HL-60/S4 treated with retinoic acid at 250 ng/mL for 4 days and 3 days (cell line): ENCODE measurements around the gene FAM117B.

Experiments
- in situ Hi-C: fragments of 300-500 bp; cut with MboI; formaldehyde crosslinking; loops from 2 replicates; pipeline ENCODE4 v1.7.0; 2022; ENCODE audit warnings: low sequenced_read_pairs

Gene FAM117B

DNA sequence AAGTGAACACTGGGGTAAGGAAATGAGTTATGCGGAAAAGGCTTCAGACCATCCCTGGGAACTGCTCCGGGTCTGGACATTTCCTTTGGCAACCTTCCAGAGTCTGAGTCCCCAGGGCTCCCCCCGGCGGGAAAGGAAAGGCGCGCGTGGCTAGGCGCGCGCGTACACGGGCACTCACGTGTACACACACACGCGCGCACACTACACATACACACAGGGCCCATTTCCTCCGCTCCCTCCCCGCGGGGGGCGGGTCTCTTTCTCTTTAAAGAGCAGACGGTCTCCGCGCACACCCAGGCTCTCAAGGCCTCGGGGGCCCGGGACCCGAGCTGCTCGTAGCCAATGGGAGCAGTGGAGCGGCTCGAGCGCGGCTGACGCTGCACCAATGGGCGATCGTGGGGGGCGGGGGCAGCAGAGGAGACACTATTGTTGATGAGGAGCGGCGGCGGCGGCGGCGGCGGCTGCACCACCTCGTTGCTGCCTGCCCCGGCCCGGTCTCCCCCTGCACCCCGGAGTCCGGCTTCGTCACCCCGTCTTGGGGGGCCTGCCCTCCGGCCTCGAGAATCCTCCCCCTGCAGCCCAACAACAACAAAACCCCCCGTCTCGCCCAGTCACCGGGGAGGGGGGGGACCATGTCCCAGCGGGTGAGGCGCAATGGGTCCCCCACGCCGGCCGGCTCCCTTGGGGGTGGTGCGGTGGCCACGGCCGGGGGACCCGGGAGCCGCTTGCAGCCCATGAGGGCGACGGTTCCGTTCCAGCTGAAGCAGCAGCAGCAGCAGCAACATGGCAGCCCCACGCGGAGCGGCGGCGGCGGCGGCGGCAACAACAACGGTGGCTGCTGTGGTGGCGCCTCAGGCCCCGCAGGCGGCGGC, at the start of gene FAM117B:
Gene FAM117B, plus strand, starts transcription at position 414 of the 872 bp plus-strand sequence. Its CDS starts 219 bp downstream, at position 633.
- in situ Hi-C loops: no loop called here

DNA sequence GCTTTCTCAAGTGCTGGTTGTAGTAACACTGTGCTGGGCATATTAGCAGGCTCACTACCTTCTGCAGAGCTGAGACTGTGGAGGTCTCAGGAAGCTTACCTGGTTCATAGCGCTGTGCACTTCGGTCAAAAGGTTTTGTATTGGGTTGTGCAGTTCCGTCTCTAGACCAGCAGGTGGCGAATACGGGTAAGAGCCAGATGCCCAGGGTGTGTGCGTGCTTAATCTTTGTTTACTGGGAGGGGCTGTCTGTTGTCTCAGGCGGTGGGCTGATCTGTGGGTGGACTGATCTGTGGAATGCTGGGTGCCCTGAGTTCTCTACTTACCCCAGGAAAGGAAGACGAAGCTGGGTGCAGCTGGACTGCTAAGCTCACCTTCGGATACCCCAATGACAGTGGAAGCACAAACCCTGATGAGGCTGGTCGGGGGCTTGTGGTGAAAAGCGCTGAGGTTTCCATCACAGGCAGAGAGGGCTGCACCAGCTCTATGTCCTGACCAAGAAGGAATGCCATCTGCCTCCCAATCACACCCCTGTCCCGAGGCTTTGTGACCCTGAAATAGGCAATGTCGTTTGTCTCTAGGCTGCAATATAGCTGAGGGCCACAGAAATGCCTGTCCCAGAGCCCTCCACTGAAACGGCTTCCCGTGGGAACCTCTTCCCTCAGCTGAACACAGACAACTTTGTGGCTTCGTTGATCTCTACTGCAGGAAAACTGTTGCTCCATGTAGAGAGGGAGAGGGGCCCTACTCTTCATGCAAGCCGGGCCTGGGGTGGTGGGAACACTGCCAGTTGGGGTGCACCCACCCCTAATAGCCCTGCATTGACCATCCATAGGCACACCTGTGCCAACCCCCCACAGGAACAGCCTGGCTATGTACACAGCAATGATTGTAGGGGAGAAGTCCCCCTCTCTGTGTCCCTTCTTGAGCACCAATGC, 45.9 kb upstream of the FAM117B start:
- in situ Hi-C loops: loop anchor here (25.0 kb wide), 2 partner anchors 873 to 1223 kb away; no protein-coding TSS in a partner anchor

DNA sequence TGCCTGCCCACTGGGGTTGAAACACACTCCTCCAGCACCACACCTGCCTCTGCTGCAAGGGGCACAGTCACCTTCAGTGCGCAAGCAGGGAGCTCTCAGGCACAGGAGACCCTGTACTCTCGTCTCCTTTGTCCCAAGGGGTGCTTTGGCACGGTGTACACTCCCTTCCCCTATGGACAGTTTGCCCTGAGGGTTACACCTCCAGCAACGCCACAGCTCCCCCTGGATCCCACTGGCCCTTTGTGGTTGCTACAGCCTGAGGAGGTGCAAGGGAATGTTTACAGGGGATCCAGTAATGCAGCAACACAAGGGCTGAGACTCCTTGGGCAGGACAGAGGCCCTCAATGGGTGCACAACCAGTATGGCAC, 45.2 kb upstream of the FAM117B start:
- in situ Hi-C loops: loop anchor here (25.0 kb wide), 2 partner anchors 873 to 1223 kb away; no protein-coding TSS in a partner anchor

DNA sequence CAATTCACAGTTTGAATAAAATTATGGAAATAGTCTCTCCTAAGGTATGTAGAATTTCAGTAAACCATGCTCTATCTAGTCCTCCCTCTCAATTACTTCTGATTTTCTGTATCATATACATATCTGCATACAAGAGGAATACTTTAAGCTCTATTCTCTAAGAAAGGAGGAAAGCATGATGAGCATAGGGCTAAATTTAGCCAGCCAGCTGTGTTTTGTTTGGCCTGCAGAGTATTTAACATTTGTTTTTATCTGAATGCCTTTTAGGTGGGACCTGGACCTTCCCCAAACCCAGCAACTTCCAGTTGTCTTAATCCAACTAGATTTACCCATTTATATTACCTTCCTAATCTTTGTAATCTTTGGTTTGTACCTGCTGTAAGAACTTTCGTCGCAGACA, 42.2 kb upstream of the FAM117B start:
- in situ Hi-C loops: loop anchor here (25.0 kb wide), 2 partner anchors 870 to 1220 kb away; no protein-coding TSS in a partner anchor

DNA sequence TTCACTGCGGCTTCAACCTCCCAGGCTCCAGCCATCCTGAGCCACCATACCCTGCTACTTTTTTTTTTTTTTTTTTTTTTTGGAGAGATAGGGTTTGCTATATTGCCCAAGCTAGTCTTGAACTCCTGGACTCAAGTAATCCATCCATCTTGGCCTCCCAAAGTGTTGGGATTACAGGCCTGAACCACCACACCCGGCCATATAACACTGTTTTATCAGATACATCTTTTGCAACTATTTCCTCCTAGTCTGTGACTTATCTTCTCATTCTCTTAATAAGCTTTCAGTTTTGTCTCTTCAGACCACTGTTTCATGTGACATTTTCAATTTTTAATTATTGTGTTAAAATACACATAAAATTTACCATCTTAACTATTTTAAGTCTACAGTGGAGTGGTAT, 35.7 kb upstream of the FAM117B start:
- in situ Hi-C loops: loop anchor here (25.0 kb wide), 2 partner anchors 863 to 1213 kb away; no protein-coding TSS in a partner anchor

DNA sequence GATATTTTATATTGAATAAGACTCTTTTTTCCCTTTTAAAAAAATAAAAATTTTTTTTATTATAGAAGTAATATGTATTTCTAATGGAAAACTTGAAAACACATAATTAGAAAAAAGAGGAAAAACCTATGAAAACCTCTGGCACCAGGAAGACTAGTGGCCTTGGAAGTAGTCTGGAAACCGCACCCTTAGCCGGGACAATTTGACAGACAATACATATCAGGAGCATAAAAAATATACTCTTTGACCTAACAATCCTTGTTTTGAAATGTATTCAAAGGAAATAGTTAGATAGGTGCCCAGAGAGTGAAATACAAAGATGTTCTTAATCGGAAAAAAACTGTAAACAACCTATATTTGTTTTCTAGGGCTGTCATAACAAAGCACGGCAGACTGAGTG, 34.9 kb upstream of the FAM117B start:
- in situ Hi-C loops: loop anchor here (25.0 kb wide), 2 partner anchors 862 to 1212 kb away; no protein-coding TSS in a partner anchor

DNA sequence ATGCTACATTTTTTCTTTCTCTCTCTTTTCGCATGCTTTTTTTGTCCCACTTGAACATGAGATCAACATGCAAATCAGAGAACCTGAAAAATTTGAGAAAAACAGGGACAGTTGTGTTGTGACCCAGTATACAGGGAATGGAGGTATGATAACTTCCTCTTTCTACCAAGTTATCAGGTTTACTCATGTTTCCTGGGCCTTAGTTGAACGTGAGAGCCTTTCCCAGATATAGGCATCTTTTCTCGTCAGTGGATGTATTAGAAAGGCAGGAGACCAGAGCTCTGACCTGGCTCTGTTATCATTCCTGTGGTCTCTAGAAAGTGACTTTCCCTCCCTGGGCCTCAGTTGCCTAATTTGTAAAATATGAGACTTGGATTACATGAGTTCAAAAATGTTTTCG, 30.1 kb upstream of the FAM117B start:
- in situ Hi-C loops: no loop called here

DNA sequence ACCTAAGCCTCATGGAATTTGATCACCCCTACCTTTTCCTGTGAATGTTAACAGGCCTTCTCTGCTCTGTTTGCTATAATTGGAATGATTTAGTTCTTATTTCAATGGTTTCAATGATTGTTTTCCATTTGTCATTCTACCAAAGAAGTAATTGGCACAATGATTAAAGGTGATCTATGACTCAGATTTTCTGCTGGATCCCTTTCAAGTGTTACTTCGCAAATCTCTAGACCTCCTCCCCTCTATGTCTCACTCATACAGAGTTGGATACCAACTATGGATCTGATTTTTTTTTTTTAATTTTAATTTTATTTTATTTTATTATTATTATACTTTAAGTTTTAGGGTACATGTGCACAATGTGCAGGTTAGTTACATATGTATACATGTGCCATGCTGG, 29.6 kb upstream of the FAM117B start:
- in situ Hi-C loops: no loop called here

DNA sequence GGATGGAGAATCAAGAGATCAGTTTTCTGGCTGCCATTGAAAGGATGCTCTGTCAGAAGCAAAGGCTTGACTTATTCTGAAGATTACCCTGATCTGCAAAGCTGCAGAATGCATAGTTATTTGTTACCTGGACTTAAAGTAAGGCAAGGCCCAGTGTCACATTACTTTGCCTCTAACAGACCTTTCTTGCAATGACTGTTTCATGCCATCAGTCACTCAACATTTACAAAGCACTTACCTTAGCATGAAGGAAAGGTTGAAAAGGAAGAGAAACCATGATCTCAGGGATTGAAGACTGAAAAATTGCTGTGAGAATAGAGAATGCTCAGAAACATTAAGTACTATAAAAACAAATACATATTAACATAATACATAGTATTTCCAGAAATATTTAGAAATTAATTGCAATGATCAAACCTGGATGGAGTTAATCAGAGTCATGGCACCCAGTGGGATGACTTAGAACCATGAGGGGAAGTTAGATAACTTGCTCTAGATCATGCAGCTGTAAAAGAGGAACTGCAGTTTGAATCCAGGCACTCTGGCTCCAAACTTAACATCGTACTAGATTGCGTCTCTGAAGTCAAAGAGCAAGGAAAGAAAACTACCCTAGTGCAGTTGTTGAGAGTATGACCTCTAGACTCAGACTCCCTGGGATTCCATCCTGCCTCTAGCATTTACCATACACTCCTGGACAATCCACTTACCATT, 26.5 kb upstream of the FAM117B start:
- in situ Hi-C loops: no loop called here

DNA sequence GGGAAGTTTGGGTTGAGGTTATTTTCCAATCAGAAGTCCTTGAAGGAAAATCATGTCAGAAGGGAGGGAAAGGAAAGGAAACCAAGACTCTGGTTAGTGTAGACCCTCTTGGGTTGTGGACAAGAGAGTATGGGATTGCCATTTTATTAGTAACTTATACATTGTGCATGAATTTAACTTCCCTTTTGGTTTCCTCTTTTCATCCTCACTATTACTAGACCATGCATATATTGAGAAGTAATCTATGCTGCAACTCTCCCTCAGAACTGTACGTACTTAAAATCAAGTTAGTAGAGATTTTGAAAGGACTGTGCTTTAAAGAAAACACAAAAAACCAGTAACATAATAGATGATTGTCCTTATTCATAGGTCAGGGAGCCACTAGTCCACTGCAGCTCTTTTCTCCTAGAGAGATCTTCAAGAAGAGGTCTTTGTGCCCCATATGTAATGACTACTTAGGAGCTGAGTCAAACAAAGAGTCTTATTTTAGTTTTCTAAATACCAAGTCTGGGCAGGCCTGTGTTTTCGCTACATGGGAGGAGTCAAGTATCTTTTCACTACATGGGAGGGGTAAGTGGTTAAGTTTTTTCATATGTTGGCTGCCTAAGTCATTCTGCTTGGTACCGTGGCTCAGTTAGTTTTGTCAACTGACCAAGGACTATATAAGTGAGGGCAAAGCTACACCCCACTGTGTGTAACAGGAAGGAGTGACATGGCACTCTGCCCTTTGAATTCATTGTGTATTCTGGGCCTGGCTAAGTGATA, 25.2 kb upstream of the FAM117B start:
- in situ Hi-C loops: no loop called here

DNA sequence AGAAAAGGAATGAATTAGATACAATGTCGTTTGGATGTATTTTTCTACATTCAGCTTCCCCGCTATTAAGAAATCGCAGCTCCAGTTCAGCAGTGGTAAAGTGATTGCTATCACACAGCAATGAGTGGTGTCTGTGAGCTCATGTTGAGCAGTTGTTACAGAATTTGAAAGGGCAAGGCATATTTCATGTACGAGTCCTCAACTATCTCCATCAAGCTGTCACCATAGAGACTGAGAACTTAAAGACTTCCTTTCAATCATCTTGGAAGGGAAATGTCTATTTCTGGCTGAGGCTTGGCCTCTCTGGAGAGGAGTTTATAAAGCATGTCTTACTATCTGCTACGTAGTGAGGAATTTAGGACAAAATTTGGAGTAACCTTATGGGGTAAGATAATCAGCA, 24.4 kb upstream of the FAM117B start:
- in situ Hi-C loops: no loop called here

DNA sequence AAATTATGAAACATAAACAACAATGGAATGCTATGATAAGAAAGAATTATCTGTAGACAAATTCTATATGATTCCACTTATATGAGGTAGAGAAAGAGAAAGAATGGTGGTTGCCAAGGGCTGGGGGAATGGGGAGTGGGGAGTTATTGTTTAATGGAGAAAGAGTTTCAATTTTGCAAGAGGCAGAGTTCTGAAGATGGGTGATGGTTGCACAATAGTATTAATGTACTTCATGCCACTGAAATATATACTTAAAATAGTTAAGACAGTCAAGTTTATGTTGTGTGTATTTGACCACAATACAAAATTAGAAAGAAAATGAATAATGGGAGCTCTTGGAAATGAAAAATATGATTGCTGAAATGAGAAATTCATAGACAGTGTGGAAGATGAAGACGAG, 22.6 kb upstream of the FAM117B start:
- in situ Hi-C loops: no loop called here

DNA sequence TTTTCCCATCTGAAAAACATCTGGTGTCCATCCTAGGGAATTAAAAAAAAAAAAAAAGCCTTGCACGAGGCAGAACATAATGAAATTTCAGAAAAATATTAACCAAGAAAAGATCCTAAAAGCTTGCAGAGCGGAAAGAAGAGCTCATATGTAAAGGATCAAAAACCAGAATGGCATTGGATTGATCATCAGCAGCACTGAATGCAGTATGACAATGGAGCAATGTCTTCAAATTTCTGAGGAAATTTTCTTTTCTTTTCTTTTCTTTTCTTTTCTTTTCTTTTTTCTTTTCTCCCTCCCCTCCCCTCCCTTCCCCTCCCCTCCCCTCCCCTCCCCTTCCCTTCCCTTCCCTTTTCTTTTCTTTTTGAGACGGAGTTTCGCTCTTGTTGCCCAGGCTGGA, 21.3 kb upstream of the FAM117B start:
- in situ Hi-C loops: no loop called here

DNA sequence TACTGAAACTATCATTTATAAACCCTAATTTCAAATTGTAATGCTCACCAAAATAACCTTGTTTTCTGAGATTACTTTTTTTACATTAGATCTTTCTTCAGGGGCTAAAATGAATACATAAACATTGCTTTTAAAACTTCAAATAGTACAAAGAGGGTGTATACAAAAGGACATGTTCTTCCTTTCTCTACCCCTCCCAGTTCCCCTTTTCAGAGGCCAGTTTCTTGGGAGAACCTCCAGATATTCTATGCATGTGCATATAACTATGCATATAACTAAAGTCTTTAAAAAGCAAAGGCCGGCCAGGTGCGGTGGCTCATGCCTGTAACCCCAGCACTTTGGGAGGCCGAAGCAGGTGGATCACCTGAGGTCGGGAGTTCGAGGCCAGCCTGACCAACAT, 10.6 kb upstream of the FAM117B start:
- in situ Hi-C loops: no loop called here

DNA sequence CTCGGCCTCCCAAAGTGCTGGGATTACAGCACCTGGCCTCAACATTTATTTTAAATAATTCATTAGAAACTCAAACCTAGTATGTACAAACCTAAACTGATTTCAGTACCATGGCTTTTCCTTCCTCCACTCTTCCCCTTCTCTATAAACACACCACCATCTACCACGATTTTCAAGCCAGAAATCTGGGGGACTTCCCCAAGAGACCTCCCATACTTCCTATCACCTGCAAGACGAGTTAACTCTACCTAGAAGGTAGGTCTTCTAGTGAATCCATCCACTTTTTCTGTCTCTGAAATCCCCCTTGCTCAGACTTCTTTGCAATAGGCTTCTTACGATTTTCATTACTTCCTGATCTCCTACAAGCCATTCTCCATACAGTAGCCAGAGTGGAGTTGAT, 7.7 kb upstream of the FAM117B start:
- in situ Hi-C loops: no loop called here

DNA sequence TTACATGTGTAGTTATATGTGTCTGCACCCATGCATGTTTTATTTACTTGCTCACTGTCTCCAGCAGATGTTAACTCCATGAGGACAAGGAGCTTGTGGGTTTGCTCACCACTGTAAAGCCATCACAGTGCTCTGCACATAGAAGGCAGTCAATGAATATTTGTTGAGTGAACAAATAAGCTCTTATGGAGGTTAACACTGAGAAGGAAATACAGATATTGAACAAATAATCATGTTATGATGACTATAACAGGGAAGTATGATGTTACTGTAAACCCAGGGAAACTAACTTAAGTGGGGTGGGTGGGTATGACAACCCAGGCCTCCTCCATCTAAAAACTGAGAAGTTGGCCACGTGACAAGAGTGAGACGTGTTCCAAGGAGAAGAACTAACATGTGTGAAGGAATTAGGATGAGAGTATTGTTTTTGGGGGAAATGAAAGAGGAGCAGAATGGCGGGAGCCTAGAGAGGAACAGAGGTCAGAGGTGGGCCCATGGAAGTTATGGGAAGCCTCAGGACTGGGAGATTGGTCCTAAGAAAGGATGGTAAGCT, 6.0 kb upstream of the FAM117B start:
- in situ Hi-C loops: no loop called here

DNA sequence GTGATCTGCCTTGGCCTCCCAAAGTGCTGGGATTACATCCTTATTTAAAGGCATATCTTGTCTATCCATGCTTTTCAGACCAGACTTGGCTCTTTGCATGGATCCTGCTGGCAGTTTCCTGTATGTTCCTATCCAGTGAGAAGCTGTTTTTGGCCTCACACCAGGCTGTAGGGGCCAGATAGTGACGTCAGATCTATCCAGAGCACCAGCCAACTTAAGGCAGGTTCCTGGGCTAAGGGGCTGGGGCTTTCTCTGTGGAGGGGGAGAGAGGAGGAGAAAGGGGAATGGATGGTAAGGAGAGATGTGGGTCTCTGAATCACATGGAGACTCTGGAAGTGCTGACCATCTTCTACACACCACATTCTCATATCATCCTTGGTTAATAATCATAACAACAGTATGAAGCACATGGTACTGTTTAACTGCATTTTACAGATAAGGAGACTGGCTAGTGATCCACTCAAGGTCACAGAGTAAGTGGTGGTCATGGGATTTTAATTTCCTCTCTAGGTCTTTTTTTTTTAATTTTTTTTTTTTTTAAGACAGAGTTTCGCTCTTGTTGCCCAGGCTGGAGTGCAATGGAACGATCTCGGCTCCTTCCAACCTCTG, 2.0 kb upstream of the FAM117B start:
- in situ Hi-C loops: no loop called here

DNA sequence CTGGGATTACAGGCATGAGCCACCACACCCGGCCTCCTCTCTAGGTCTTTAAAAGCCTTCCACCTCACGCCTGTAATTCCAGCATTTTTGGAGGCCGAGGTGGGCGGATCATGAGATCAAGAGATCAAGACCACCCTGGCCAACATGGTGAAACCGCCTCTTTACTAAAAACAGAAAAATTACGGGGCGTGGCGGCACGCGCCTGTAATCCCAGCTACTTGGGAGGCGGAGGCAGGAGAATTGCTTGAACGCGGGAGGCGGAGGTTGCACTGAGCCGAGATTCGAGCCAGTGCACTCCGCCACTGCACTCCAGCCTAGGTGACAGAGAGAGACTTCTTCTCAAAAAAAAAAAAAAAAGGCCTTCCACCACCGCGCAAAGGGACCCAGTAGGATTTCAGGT, 1.3 kb upstream of the FAM117B start:
- in situ Hi-C loops: no loop called here

DNA sequence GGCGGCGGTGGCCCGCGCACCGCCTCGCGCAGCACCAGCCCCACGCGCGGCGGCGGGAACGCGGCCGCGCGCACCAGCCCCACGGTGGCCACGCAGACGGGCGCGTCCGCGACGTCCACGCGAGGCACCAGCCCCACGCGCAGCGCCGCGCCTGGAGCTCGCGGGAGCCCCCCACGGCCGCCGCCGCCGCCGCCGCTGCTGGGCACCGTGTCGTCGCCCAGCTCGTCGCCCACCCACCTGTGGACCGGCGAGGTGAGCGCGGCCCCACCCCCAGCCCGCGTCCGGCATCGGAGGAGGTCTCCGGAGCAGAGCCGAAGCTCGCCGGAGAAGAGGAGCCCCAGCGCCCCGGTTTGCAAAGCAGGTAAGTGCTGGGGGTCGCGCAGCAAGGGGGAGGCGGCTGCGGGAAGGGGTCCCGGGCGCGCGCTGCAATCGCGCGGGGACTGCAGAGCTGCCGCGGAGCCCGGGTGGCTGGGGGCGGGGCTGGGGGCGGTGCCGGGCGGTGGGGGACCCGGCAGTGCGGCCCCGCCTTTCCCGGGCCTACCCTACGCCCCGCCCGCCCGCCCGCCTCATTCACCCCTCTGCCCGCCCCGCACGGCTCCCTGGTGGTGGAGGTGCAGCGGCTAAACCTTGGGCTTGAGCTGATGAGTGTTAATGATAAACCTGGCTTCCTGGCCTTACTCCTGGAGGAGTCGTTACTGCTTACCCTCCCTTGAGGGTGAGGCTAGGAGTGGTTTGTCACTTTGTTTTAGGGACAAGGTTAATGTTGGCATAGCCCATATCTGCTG, 851 bp downstream of the FAM117B start:
- in situ Hi-C loops: no loop called here
